NCI-H345 (cell line): ENCODE results near the gene ADAMTS14.

ENCODE experiments used
- DNase-seq: peaks from one replicate; lab custom pipeline; 2025; lab: John Stamatoyannopoulos, UW

The ADAMTS14 gene

DNA sequence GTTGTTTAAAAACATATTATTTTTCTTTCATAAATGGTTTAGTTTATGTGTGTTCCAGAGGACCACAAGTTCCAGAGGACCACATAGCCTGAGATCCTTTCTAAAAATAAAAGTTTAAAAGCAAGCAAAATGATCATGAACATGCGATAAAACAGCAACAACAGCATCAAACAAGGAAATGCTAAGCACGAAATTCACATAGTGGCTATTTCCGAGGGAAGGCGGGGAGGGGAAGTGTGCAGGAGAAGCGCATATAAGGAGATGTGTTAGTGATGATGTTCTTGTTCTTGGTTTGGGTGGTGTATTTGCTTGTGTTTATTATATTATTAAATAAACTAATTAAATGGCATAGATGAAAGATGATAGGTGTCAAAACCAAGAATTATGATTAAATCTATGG lies 111.7 kb downstream of the ADAMTS14 start:
- no peak for DNase-seq

GRCh38 chr10:70784471-70784870 lies 112.2 kb downstream of the ADAMTS14 start:
- no peak for DNase-seq

DNA sequence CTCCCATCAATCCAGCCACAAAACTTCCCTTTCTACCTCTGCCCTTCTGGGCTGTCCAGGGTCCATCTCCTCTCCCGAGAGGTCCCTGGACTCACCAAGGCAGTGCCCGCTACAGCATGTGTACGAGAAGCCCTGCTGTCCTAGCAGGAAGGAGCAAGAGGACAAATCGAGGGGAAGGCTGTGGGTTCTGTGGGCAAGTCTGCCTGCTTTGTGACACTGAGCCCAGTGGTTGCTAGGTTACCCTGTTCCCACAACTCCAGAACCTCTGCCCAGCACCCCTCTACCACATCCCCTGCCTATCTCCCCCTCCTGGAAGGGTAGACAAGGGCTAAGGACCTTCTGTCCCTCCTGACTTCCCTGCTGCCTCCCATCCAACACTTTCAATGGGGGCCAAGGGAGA lies 112.9 kb downstream of the ADAMTS14 start, which contains the start of gene TBATA:
TSS of gene TBATA (minus strand) at position 188 of the 400 bp plus-strand sequence. CDS start 1,998 bp downstream, outside the sequence.
- DNase-seq: no peak

- DNase-seq: no peak
Measured at GRCh38 chr10:70786799-70787415, 114.6 kb downstream of the ADAMTS14 start.

DNA sequence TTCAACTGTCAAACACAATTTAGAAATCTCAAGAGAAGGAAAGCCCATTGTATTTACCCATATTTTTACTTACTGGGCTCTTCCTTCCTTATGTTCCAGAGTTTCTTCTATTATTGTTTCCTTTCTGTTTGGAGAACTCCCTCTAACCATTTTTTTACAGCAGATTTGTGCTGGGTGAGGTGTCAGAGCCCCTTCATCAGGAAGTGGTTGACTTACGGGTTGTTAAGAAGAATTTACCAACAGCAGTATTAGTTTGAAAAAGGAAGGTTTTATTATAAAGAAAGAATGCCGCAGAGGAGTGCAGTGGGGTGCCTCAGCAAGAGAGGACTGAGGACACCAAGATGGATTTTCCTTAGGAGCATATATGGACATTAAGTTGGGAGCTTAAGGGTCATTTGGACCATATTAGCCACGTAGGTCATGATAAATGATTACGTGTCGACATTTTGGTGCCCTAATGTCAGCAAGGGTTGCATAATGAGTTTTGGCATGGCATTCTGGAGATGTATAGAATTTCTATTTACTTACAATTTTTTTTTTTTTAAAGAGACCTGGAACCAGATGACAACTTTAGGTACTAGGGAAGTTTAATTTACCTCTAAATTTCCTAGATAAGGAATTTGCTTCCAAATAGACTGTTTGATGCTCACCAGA lies 119.2 kb downstream of the ADAMTS14 start:
- DNase-seq: no peak

DNA sequence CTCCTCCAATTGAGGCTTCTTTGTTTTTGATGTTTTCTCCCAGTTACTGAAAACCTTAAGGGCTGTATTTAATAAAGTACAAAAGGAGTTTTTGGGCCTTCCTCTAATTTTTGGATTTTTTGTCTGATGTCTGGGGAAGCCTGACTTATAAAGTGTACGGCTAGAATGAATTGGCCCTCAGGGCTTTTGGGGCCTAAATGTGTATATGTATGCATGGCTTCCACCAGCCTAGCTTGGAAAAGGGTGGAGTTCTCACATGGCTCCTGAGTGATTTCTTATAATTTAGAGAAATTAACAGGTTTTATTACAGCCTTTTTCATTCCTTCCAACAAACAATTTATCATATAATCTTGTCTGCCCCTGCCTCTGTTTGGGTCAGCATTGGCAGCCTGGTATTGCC lies 123.3 kb downstream of the ADAMTS14 start:
- no peak for DNase-seq

DNA sequence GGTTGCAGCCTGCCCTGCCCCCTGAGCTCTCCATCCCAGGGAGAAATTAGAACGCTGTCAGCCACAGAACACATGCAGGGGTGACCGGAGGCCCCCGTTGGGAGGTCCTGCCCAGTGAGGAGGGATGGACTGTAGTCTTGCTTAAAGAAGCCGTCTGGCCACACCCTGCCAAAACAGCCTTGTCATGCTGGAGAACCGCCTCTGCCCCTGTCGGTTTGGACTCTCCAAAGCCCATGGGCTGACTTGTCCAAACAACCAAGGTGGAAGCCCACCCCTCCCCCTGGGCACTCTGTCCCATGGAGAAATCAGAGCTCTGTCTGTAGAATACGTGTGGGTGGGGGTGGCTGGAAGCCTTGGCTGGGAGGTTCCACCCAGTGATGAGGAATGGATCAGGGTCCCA lies 125.5 kb downstream of the ADAMTS14 start:
- DNase-seq: no peak

DNA sequence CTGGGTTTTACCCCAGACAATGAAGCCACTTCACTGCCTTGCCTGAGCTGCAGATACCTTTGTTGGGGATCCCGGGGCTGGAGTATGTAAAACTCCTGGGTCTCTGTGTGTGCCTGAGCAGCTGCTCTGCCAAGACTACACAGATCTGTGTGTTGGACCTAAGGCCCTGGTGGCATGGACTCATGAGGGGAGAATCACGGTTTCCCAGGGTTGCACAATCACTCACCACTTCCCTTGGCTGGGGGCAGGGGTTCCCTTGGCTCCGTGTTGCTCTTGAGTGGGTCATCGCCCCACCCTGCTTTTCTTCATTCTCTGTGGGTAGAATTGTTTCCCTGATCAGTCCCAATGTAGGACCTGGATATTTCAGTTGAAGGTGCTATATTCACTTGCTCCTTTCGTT lies 126.8 kb downstream of the ADAMTS14 start:
- no peak for DNase-seq

- DNase-seq: no peak
Measured at GRCh38 chr10:70801854-70802253, 129.5 kb downstream of the ADAMTS14 start.

DNA sequence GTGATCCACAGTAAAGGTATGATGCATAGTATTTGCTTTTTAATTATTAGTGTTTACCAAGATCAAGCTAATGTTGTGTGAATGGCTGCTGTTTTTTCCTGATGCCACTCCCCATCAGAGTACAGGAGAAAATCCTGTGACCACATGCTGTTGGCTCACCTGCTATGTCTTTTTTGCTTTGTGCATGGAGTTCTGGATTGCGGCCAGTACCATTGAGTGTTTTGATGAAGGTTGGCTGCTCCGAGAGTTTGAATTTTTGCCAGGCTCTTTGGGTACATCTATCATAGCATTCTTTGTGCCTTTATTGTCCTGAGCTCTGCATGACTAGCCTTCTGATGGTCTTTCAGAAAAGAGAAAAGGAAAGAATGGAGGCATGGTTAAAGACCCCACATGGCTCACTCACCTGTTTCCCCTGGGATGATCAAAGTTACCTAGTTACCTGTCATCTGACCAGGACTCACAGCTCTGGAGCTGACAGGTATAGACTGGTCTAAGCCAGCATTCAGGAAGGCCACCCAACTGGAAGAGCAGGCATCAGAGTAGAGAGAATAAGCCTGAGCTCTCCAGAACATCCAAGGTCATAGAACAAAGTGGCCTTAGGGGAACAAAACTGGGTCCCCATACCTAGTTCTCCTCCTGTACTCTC lies 131.6 kb downstream of the ADAMTS14 start:
- DNase-seq: peak; percentile 98

DNA sequence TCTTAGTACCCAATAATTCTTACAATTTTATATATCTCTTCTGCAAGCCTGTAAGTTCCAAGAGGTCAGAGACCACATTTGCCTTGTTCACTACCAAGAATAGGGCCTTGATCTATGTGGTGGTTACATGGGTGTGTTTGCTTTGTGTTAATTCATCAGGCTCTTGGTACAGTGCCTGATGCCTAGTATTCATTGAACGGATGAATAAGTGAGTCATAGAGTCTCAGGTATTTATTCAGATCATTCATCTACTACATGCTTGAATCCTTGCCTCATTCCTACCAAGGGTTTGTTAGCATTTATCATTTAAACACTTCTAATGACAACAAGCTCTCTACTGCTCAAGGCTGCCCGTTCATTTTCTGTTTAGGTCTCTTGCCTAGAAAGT lies 132.1 kb downstream of the ADAMTS14 start:
- DNase-seq: peak; percentile 40

DNA sequence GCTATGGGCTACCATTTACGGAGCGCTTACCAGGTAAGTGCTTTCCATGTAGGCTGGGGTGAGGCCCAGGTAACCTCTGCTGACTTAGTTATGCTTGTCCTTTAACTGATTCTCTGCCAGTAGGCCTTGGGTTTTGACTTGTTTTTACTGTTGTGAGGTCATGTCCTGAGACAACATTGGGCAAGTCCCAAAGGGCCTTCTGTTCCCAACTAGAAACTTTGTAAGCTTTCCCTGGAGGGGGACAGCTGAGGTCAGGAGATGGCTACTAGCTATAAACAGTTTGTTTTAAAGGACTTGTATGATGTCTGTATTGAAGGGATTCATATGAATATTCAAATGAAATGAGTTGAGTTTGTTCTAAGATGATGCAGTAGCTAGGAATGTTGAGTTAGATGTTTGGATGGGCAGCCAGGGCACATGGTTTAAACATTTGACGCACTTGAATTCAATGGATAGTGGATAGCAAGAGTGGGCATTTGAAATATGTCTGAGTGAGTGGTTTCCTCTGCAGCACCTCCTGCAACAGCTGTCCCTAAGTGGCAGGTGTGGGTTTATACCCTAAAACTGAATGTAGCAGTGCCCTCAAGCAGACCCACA lies 133.4 kb downstream of the ADAMTS14 start:
- no peak for DNase-seq

- no peak for DNase-seq
Measured at GRCh38 chr10:70806841-70807240, 134.5 kb downstream of the ADAMTS14 start.

GRCh38 chr10:70807556-70807955 lies 135.2 kb downstream of the ADAMTS14 start:
- DNase-seq: no peak

DNA sequence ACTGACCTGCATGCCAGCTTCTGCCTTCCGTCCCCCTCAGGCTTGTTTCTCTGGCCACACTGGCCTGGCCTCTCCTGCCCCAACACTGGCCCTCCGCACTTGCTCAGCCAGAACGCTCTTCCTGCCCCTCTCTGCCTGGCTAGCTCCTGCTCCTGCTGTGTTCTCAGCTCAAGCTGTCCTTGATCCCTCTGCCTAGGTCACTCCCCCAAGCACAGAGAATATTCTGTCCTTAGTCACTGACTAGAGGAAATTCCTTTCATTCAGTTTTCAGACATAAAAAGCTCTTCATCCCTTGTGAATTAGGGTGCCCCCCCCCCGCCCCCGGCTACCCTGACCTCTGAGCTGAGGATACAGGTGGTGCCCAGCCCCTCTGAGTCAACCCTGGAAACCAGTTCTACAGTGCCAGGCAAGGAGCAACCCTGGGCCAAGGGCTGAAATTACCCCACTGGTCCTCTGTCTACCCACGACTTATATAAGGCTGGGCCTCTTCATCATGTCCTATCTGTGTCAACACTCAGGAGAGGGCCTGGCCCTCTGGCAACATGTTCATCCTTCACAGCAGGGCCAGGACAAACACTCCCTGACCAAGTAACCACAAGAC lies 136.8 kb downstream of the ADAMTS14 start:
- DNase-seq: peak; percentile 9

DNA sequence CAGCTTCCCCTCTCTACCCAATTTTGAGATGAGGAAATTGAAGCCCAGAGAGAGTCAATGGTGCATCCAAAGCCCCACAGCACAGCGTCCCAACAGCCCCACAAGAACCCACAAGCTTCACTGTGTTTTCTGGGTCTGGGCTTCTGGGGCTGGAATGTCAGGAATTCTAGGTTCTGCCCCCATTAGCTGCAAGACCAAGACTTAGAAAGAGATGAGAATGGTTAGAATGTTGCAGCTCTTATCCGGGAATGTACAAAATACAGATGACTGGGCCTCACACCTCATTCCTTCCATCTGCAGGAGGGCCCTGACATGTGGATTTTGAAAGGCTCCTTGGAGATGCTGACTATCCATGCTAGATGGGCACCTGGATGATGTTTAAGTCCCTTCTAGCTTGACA lies 137.4 kb downstream of the ADAMTS14 start:
- no peak for DNase-seq

DNA sequence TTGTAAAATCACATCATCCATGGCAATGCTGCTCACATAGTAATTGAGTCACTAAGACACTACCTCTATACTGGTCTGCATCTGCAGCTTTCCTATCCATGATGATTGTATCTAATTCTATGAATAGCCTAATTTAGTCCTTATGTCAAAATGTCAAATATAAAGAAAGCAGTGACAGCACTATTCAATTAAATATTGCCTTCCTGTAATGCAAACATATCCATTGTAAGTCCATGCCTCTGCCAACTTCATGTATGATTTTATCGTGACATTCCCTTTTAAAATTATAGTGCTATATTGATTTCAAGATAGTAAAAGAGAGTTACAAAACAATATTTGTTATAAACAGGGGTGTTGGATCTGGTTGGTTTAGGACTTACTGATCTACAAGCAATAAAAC lies 138.7 kb downstream of the ADAMTS14 start:
- no peak for DNase-seq

- DNase-seq: no peak
Measured at GRCh38 chr10:70811881-70812280, 139.6 kb downstream of the ADAMTS14 start.
